GM12878 (cell line): Measurements from ENCODE around the gene C11orf65. TPM values are rescaled to one million over a fixed set of nuclear protein-coding genes. Genes with fewer than 3 reads are reported as not detected.

ENCODE experiments used
- BCLAF1 ChIP-seq: fragments of 450-650 bp; IDR thresholded peaks from 2 replicates; pipeline ENCODE4 v1.6.1; 2017; ENCODE audit warnings: antibody characterized with exemption, mild to moderate bottlenecking, moderate library complexity
- BMI1 ChIP-seq: fragments of 450-650 bp; IDR thresholded peaks from 2 replicates; pipeline ENCODE4 v1.6.1; 2016; ENCODE audit warnings: mild to moderate bottlenecking, moderate library complexity, borderline replicate concordance
- CBFB ChIP-seq: IDR thresholded peaks from 2 replicates; pipeline ENCODE4 v1.6.1; 2016; ENCODE audit warnings: antibody characterized with exemption, low read depth
- CTCF ChIP-seq, 3 experiments: IDR thresholded peaks in 2 of 3; conservative IDR thresholded peaks in 1 of 3; 2 replicates each; pipeline ENCODE4 v1.5.1; 2011; ENCODE audit warnings: low read depth in 3 of 3, low read length in 3 of 3, mild to moderate bottlenecking in 3 of 3, control low read depth in 2 of 3, moderate library complexity in 2 of 3, inconsistent platforms in 1 of 3, mixed read lengths in 1 of 3; ENCODE audit not compliant: control insufficient read depth in 2 of 3, insufficient read depth in 1 of 3; ENCODE audit errors: extremely low read depth in 1 of 3
- CUX1 ChIP-seq: IDR thresholded peaks from 2 replicates; pipeline ENCODE4 v1.6.1; 2012; ENCODE audit warnings: improper control_type of control experiment, low read depth, low read length; ENCODE audit not compliant: insufficient replicate concordance
- ELK1 ChIP-seq: IDR thresholded peaks from 2 replicates; pipeline ENCODE4 v1.6.1; 2012; ENCODE audit warnings: low read depth, low read length, improper control_type of control experiment
- IRF5 ChIP-seq: fragments of 450-650 bp; IDR thresholded peaks from 2 replicates; pipeline ENCODE4 v1.6.1; 2017; ENCODE audit warnings: borderline replicate concordance
- JUNB ChIP-seq: IDR thresholded peaks from 2 replicates; pipeline ENCODE4 v1.6.1; 2016; ENCODE audit warnings: antibody characterized with exemption, mild to moderate bottlenecking
- KAT2A ChIP-seq: conservative IDR thresholded peaks from 2 replicates; pipeline ENCODE4 v1.6.1; 2011; ENCODE audit warnings: low read depth, low read length; ENCODE audit not compliant: control insufficient read depth
- RAD21 ChIP-seq: IDR thresholded peaks from 2 replicates; pipeline ENCODE4 v1.6.1; 2011; ENCODE audit warnings: mild to moderate bottlenecking, low read depth, low read length, moderate library complexity; ENCODE audit not compliant: insufficient read depth
- RBBP5 ChIP-seq: fragments of 200-600 bp; sonication (generic); conservative IDR thresholded peaks from 2 replicates; pipeline ENCODE4 v1.6.1; 2016
- SMARCA5 ChIP-seq: fragments of 450-650 bp; IDR thresholded peaks from 2 replicates; pipeline ENCODE4 v1.6.1; 2017; ENCODE audit warnings: mild to moderate bottlenecking
- SPI1 ChIP-seq: IDR thresholded peaks from 2 replicates; pipeline ENCODE4 v1.6.1; 2011; ENCODE audit warnings: low read depth, mild to moderate bottlenecking, low read length, moderate library complexity, borderline replicate concordance; ENCODE audit not compliant: insufficient read depth
- STAT1 ChIP-seq: fragments of 450-650 bp; conservative IDR thresholded peaks from 2 replicates; pipeline ENCODE4 v1.6.1; 2014; ENCODE audit warnings: antibody characterized with exemption, mild to moderate bottlenecking
- polyA plus RNA-seq, 11 experiments: library from polyadenylated mRNA; depleted of rRNA in 4 of 11; unstranded in 6 of 11; stranded (reverse) in 5 of 11; fragments of >200 nt; fragmentation: Nextera tagmentation in 4 of 11; fragmentation: Illumina TruSeq in 1 of 11; extraction: Ambion mirVana in 4 of 11; extraction: Trizol in 1 of 11; gene quantifications; 1 replicate in 1 of 11; 2 replicates in 10 of 11; pipeline versions ENCODE4 v1.2.1 to v1.2.3, GENCODE V29; 2011 to 2016; ENCODE audit warnings: inconsistent platforms in 2 of 11, missing spikeins in 2 of 11, low read depth in 1 of 11
- total RNA-seq, 4 experiments: library from RNA; depleted of rRNA in 3 of 4; stranded (reverse); fragments of >200 nt in 3 of 4; fragmentation: Illumina TruSeq in 1 of 4; extraction: Trizol in 1 of 4; gene quantifications; 2 replicates each; pipeline versions ENCODE4 v1.2.1 to v1.2.3, GENCODE V29; 2013 to 2021

Gene C11orf65
- total and polyA plus RNA-seq, 10 of the 15 experiments (the other 5 are each of a cell fraction or from before 2014, with no cell fraction given), result 0.71 to 2.0 (median 1.2) TPM

GRCh38 chr11:108498046-108498815 is 30.9 kb upstream of the C11orf65 start, which contains the start of gene POGLUT3 (continued):
- TF ChIP-seq RAD21 (no peak), RBBP5 (no peak), JUNB (no peak), BCLAF1 (no peak), CBFB (no peak), ELK1 (no peak), SMARCA5 (0 out of 2 replicates have a peak, but pooled peaks have one; percentile 20), CUX1 (no peak), KAT2A (no peak), IRF5 (no peak), STAT1 (no peak), BMI1 (no peak), CTCF (IDR thresholded peaks at IDR 0.05 in 2 of 3, conservative IDR thresholded peaks at IDR 0.05 in 1 of 3; ENCODE audit: control insufficient read depth in 2 of 3, extremely low read depth in 1 of 3, insufficient read depth in 1 of 3, low read depth in 3 of 3, low read length in 3 of 3) (no peak), SPI1 (no peak)
